HepG2 (cell line): Measurements from ENCODE around the gene VILL. TPM values are rescaled to one million over a fixed set of nuclear protein-coding genes. Genes with fewer than 3 reads are reported as not detected.
A peak's percentile ranks its signal among the peaks of the same experiment; 100 is the strongest.

Experiments used
- AHR ChIP-seq: IDR thresholded peaks from 2 replicates; pipeline ENCODE4 v1.6.1; 2018; ENCODE audit warnings: missing genetic modification reagents, missing compliant biosample characterization
- ATF1 ChIP-seq: IDR thresholded peaks from 2 replicates; pipeline ENCODE4 v1.6.1; 2016; ENCODE audit warnings: mild to moderate bottlenecking, control low read depth
- CCDC6 ChIP-seq: sonication (generic); formaldehyde crosslinking; IDR thresholded peaks from 2 replicates; pipeline ENCODE4 v1.8.1; 2022; ENCODE audit warnings: mild to moderate bottlenecking, missing genetic modification reagents, moderate library complexity
- ETV6 ChIP-seq: sonication (generic); formaldehyde crosslinking; conservative IDR thresholded peaks from 2 replicates; pipeline ENCODE4 v1.4.0; 2020; ENCODE audit warnings: missing genetic modification reagents
- HINFP ChIP-seq: sonication (generic); formaldehyde crosslinking; IDR thresholded peaks from 2 replicates; pipeline ENCODE4 v1.4.0; 2020; ENCODE audit warnings: low read depth, mild to moderate bottlenecking, missing genetic modification reagents
- HMG20A ChIP-seq: IDR thresholded peaks from 2 replicates; pipeline ENCODE4 v1.6.1; 2016; ENCODE audit warnings: borderline replicate concordance
- IRF1 ChIP-seq: sonication (generic); formaldehyde crosslinking; IDR thresholded peaks from 2 replicates; pipeline ENCODE4 v1.4.0; 2020; ENCODE audit warnings: low read depth, mild to moderate bottlenecking, missing genetic modification reagents
- KLF11 ChIP-seq: IDR thresholded peaks from 2 replicates; pipeline ENCODE4 v1.6.1; 2016; ENCODE audit warnings: missing compliant biosample characterization
- KLF9 ChIP-seq: IDR thresholded peaks from 2 replicates; pipeline ENCODE4 v1.6.1; 2016; ENCODE audit warnings: low read depth
- MAFF ChIP-seq: IDR thresholded peaks from 2 replicates; pipeline ENCODE4 v1.6.1; 2011; ENCODE audit warnings: low read depth, low read length, improper control_type of control experiment
- MBD4 ChIP-seq: IDR thresholded peaks from 2 replicates; pipeline ENCODE4 v1.6.1; 2012; ENCODE audit warnings: low read length, inconsistent platforms, borderline replicate concordance
- POGK ChIP-seq: sonication (generic); formaldehyde crosslinking; conservative IDR thresholded peaks from 2 replicates; pipeline ENCODE4 v1.8.0; 2022; ENCODE audit warnings: mild to moderate bottlenecking, moderate library complexity, missing genetic modification reagents
- REXO4 ChIP-seq: sonication (generic); formaldehyde crosslinking; IDR thresholded peaks from 2 replicates; pipeline ENCODE4 v1.8.0; 2022; ENCODE audit warnings: missing genetic modification reagents, mild to moderate bottlenecking, borderline replicate concordance
- SOX5 ChIP-seq: IDR thresholded peaks from 2 replicates; pipeline ENCODE4 v1.6.1; 2016; ENCODE audit warnings: borderline replicate concordance
- SYNCRIP ChIP-seq: fragments of 200-400 bp; formaldehyde crosslinking; IDR thresholded peaks from 2 replicates; pipeline ENCODE4 v1.6.1; 2018; ENCODE audit warnings: mild to moderate bottlenecking, low read depth, low read length; ENCODE audit not compliant: insufficient read depth
- TBX3 ChIP-seq: fragments of 450-650 bp; IDR thresholded peaks from 2 replicates; pipeline ENCODE4 v1.6.1; 2017; ENCODE audit warnings: antibody characterized with exemption, mild to moderate bottlenecking, inconsistent platforms, borderline replicate concordance
- THAP11 ChIP-seq: IDR thresholded peaks from 2 replicates; pipeline ENCODE4 v1.6.1; 2016; ENCODE audit warnings: missing biosample characterization, missing genetic modification reagents
- polyA plus RNA-seq, 8 experiments: library from polyadenylated mRNA; depleted of rRNA in 3 of 8; stranded (reverse) in 7 of 8; unstranded in 1 of 8; fragments of >200 nt; fragmentation: Illumina TruSeq in 4 of 8; extraction: Trizol in 4 of 8; gene quantifications; 2 replicates each; pipeline versions ENCODE4 v1.2.1 to v1.2.3, GENCODE V29; 2011 to 2016; ENCODE audit warnings: low read depth in 4 of 8, missing spikeins in 1 of 8, mixed read lengths in 1 of 8; ENCODE audit not compliant: insufficient read depth in 1 of 8
- total RNA-seq, 5 experiments: library from RNA; depleted of rRNA; stranded (reverse); fragments of >200 nt; fragmentation: Illumina TruSeq; extraction: Trizol; gene quantifications; 2 replicates each; pipeline ENCODE4 v1.2.3, GENCODE V29; 2016; ENCODE audit warnings: low read depth in 1 of 5
- TF ChIP-seq, protein P1 (sequence below): IDR thresholded peaks from 2 replicates; pipeline ENCODE4 v1.6.1; 2016; ENCODE audit warnings: low read depth, missing genetic modification reagents, missing compliant biosample characterization
- TF ChIP-seq, protein P2 (sequence below): sonication (generic); formaldehyde crosslinking; IDR thresholded peaks from 2 replicates; pipeline ENCODE4 v1.4.0; 2020; ENCODE audit warnings: mild to moderate bottlenecking, missing genetic modification reagents
- TF ChIP-seq, protein P3 (sequence below): sonication (generic); formaldehyde crosslinking; IDR thresholded peaks from 2 replicates; pipeline ENCODE4 v1.5.0; 2020; ENCODE audit warnings: mild to moderate bottlenecking, low read depth, missing genetic modification reagents, borderline replicate concordance

VILL gene
- total and polyA plus RNA-seq, 2 of the 13 experiments (the other 11 are each of a cell fraction or from before 2014, with no cell fraction given) = 3.2 to 5.3 TPM

DNA sequence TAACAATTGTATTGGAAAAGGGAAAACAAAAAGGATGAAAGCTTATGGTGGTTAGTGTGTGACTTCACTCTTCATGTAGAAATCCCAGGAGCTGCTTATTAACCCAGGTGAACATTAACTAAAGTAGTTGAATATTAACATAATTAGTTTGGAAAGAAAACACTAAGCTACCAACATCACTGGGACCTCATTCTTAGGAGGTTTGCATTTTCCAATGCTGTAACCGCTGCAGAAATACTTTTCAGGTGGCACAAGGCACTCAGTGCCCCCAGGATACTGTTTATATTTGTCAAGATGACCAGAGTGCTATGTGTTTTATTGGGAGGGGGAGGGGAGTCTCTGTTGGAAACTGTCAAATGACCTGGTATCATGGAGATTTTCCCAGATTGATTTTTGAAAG is 25.9 kb upstream of the VILL start (continued):
- TF ChIP-seq SOX5 (CRISPR knock-in tag) = peak; percentile 84
- TF ChIP-seq MBD4 = no peak
- no peak for TF ChIP-seq CCDC6 (CRISPR knock-in tag)
- TF ChIP-seq, protein P1, sequence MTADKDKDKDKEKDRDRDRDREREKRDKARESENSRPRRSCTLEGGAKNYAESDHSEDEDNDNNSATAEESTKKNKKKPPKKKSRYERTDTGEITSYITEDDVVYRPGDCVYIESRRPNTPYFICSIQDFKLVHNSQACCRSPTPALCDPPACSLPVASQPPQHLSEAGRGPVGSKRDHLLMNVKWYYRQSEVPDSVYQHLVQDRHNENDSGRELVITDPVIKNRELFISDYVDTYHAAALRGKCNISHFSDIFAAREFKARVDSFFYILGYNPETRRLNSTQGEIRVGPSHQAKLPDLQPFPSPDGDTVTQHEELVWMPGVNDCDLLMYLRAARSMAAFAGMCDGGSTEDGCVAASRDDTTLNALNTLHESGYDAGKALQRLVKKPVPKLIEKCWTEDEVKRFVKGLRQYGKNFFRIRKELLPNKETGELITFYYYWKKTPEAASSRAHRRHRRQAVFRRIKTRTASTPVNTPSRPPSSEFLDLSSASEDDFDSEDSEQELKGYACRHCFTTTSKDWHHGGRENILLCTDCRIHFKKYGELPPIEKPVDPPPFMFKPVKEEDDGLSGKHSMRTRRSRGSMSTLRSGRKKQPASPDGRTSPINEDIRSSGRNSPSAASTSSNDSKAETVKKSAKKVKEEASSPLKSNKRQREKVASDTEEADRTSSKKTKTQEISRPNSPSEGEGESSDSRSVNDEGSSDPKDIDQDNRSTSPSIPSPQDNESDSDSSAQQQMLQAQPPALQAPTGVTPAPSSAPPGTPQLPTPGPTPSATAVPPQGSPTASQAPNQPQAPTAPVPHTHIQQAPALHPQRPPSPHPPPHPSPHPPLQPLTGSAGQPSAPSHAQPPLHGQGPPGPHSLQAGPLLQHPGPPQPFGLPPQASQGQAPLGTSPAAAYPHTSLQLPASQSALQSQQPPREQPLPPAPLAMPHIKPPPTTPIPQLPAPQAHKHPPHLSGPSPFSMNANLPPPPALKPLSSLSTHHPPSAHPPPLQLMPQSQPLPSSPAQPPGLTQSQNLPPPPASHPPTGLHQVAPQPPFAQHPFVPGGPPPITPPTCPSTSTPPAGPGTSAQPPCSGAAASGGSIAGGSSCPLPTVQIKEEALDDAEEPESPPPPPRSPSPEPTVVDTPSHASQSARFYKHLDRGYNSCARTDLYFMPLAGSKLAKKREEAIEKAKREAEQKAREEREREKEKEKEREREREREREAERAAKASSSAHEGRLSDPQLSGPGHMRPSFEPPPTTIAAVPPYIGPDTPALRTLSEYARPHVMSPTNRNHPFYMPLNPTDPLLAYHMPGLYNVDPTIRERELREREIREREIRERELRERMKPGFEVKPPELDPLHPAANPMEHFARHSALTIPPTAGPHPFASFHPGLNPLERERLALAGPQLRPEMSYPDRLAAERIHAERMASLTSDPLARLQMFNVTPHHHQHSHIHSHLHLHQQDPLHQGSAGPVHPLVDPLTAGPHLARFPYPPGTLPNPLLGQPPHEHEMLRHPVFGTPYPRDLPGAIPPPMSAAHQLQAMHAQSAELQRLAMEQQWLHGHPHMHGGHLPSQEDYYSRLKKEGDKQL (CRISPR knock-in tag) = peak; percentile 19; the same call in 1 of the 2 replicates
- no peak for TF ChIP-seq SYNCRIP
- TF ChIP-seq KLF9 = no peak
- TF ChIP-seq AHR (CRISPR knock-in tag) = no peak
- no peak for TF ChIP-seq REXO4 (CRISPR knock-in tag)
- TF ChIP-seq MAFF = no peak
- no peak for TF ChIP-seq HINFP (CRISPR knock-in tag)
- TF ChIP-seq, protein P2, sequence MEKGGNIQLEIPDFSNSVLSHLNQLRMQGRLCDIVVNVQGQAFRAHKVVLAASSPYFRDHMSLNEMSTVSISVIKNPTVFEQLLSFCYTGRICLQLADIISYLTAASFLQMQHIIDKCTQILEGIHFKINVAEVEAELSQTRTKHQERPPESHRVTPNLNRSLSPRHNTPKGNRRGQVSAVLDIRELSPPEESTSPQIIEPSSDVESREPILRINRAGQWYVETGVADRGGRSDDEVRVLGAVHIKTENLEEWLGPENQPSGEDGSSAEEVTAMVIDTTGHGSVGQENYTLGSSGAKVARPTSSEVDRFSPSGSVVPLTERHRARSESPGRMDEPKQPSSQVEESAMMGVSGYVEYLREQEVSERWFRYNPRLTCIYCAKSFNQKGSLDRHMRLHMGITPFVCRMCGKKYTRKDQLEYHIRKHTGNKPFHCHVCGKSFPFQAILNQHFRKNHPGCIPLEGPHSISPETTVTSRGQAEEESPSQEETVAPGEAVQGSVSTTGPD (CRISPR knock-in tag) = no peak
- no peak for TF ChIP-seq POGK (CRISPR knock-in tag)
- 0 out of 2 replicates have a peak, but pooled peaks have one; percentile 26 for TF ChIP-seq THAP11
- TF ChIP-seq ATF1 (CRISPR knock-in tag) = 0 out of 2 replicates have a peak, but pooled peaks have one; percentile 47
- no peak for TF ChIP-seq TBX3
- 0 out of 2 replicates have a peak, but pooled peaks have one; percentile 62 for TF ChIP-seq KLF11 (CRISPR knock-in tag)
- TF ChIP-seq ETV6 (CRISPR knock-in tag) = no peak
- TF ChIP-seq, protein P3, sequence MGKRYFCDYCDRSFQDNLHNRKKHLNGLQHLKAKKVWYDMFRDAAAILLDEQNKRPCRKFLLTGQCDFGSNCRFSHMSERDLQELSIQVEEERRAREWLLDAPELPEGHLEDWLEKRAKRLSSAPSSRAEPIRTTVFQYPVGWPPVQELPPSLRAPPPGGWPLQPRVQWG (CRISPR knock-in tag) = no peak
- TF ChIP-seq HMG20A = peak; percentile 60; the same call in 1 of the 2 replicates
- TF ChIP-seq IRF1 = no peak
